DND-41 (cell line): ENCODE results near the gene DACH1.

Source experiments
- ATAC-seq: fragments of 200-7000 bp; cut with Tn5 transposase; 3 replicates; pipeline ENCODE4 v1.9.1; 2021; ENCODE audit warnings: low read depth; ENCODE audit not compliant: insufficient read depth
- DNase-seq: peaks from one replicate; pipeline ENCODE4 v3.0.0-alpha.2; 2020
- H2AFZ ChIP-seq: 2 replicates; pipeline ENCODE4 v1.6.0; 2012; ENCODE audit warnings: low read depth, low read length
- H3K27ac ChIP-seq: 2 replicates; pipeline ENCODE4 v1.5.1; 2012; ENCODE audit warnings: low read length, inconsistent platforms
- H3K27me3 ChIP-seq: fragments of 200-600 bp; sonication (generic); 2 replicates; pipeline ENCODE4 v1.6.0; 2012; ENCODE audit warnings: low read length, mild to moderate bottlenecking, inconsistent platforms; ENCODE audit not compliant: insufficient read depth, poor library complexity
- H3K36me3 ChIP-seq: 2 replicates; pipeline ENCODE4 v1.5.1; 2012; ENCODE audit warnings: low read length, inconsistent platforms; ENCODE audit not compliant: insufficient read depth
- H3K4me1 ChIP-seq: 2 replicates; pipeline ENCODE4 v1.5.1; 2012; ENCODE audit warnings: mild to moderate bottlenecking, low read length; ENCODE audit not compliant: insufficient read depth
- H3K4me2 ChIP-seq: 2 replicates; pipeline ENCODE4 v1.6.0; 2012; ENCODE audit warnings: mild to moderate bottlenecking, moderate library complexity, low read length, inconsistent platforms; ENCODE audit not compliant: insufficient read depth
- H3K4me3 ChIP-seq, 2 experiments: fragments of 200-600 bp in 1 of 2; shearing (Covaris generic) in 1 of 2; 2 replicates each; pipeline ENCODE4 v1.5.1; 2012 to 2016; ENCODE audit warnings: inconsistent platforms in 2 of 2, low read length in 2 of 2, mild to moderate bottlenecking in 2 of 2, low read depth in 1 of 2, moderate library complexity in 1 of 2
- H3K79me2 ChIP-seq: 2 replicates; pipeline ENCODE4 v1.6.0; 2012; ENCODE audit warnings: low read length, inconsistent platforms; ENCODE audit not compliant: insufficient read depth
- H3K9ac ChIP-seq: 2 replicates; pipeline ENCODE4 v1.6.0; 2012; ENCODE audit warnings: low read depth, mild to moderate bottlenecking, inconsistent platforms, low read length, moderate library complexity
- H3K9me3 ChIP-seq: 2 replicates; pipeline ENCODE4 v1.5.1; 2012; ENCODE audit warnings: low read length, moderate library complexity, mild to moderate bottlenecking, inconsistent platforms; ENCODE audit not compliant: insufficient read depth, severe bottlenecking
- H4K20me1 ChIP-seq: 2 replicates; pipeline ENCODE4 v1.6.0; 2012; ENCODE audit warnings: low read length; ENCODE audit not compliant: insufficient read depth
- EZH2 ChIP-seq: IDR thresholded peaks from 3 replicates; pipeline ENCODE4 v1.6.1; 2012; ENCODE audit warnings: borderline replicate concordance, low read depth, mild to moderate bottlenecking, moderate library complexity, low read length, inconsistent platforms; ENCODE audit not compliant: severe bottlenecking
- TF ChIP-seq, protein P1 (sequence below): IDR thresholded peaks from 2 replicates; pipeline ENCODE4 v1.5.1; 2012; ENCODE audit warnings: borderline replicate concordance, low read length, moderate library complexity, mild to moderate bottlenecking; ENCODE audit not compliant: poor library complexity, severe bottlenecking; ENCODE audit errors: extremely low read depth

The DACH1 gene

GRCh38 chr13:71516521-71516920, 350.5 kb downstream of the DACH1 start:
- no peaks in the 10 kb centered on the region for H4K20me1 ChIP-seq
- H3K9me3 ChIP-seq, result no peaks in the 10 kb centered on the region
- no peaks in the 10 kb centered on the region for H3K27me3 ChIP-seq
- H3K4me2 ChIP-seq, result no peak overlapping the region
- no peak overlapping the region for H3K4me3 ChIP-seq
- no peaks in the 10 kb centered on the region for H3K79me2 ChIP-seq
- H3K4me1 ChIP-seq, result no peaks in the 10 kb centered on the region
- H3K9ac ChIP-seq, result no peak overlapping the region
- ATAC-seq (no peak), DNase-seq (no peak)
- no peak overlapping the region for H3K27ac ChIP-seq
- no peak overlapping the region for H2AFZ ChIP-seq
- TF ChIP-seq, protein P1, sequence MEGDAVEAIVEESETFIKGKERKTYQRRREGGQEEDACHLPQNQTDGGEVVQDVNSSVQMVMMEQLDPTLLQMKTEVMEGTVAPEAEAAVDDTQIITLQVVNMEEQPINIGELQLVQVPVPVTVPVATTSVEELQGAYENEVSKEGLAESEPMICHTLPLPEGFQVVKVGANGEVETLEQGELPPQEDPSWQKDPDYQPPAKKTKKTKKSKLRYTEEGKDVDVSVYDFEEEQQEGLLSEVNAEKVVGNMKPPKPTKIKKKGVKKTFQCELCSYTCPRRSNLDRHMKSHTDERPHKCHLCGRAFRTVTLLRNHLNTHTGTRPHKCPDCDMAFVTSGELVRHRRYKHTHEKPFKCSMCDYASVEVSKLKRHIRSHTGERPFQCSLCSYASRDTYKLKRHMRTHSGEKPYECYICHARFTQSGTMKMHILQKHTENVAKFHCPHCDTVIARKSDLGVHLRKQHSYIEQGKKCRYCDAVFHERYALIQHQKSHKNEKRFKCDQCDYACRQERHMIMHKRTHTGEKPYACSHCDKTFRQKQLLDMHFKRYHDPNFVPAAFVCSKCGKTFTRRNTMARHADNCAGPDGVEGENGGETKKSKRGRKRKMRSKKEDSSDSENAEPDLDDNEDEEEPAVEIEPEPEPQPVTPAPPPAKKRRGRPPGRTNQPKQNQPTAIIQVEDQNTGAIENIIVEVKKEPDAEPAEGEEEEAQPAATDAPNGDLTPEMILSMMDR, result no peak
- TF ChIP-seq EZH2, result no peak
- no peaks in the 10 kb centered on the region for H3K36me3 ChIP-seq

DNA sequence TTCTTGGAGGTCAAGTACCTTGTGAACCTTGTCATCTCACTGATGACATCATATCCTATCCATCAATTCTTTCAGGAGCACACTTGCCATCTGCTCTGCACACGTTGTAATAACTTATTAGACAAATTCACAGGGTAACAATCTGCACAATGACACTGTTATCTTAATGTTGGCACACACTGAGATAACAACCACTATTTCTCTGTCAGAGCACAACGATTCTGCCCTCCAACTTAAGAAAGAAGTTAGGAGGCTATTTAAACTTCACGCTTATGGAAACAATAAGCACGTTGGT, 351.3 kb downstream of the DACH1 start:
- H3K9ac ChIP-seq, result no peak overlapping the region
- H3K4me1 ChIP-seq, result no peaks in the 10 kb centered on the region
- H3K4me3 ChIP-seq, result no peak overlapping the region
- no peak for TF ChIP-seq EZH2
- TF ChIP-seq, protein P1, result no peak
- H4K20me1 ChIP-seq, result no peaks in the 10 kb centered on the region
- DNase-seq (no peak), ATAC-seq (no peak)
- H3K27me3 ChIP-seq, result no peaks in the 10 kb centered on the region
- H3K27ac ChIP-seq, result no peak overlapping the region
- no peak overlapping the region for H2AFZ ChIP-seq
- H3K36me3 ChIP-seq, result no peaks in the 10 kb centered on the region
- H3K4me2 ChIP-seq, result no peak overlapping the region
- no peaks in the 10 kb centered on the region for H3K9me3 ChIP-seq
- no peaks in the 10 kb centered on the region for H3K79me2 ChIP-seq

- Histone ChIP-seq H3K9me3 (no peaks in the 10 kb centered on the region), H3K36me3 (no peaks in the 10 kb centered on the region), H4K20me1 (no peaks in the 10 kb centered on the region), H2AFZ (no peak overlapping the region), H3K9ac (no peak overlapping the region), H3K4me3 (no peak overlapping the region), H3K4me2 (no peak overlapping the region), H3K27ac (no peak overlapping the region), H3K79me2 (no peaks in the 10 kb centered on the region), H3K4me1 (no peaks in the 10 kb centered on the region), H3K27me3 (no peaks in the 10 kb centered on the region)
- no peak for ATAC-seq
- TF ChIP-seq, protein P1, result no peak
- TF ChIP-seq EZH2, result no peak
- DNase-seq, result no peak
Measured at GRCh38 chr13:71514900-71515743, 351.9 kb downstream of the DACH1 start.

- Histone ChIP-seq H3K79me2 (no peaks in the 10 kb centered on the region), H3K27ac (no peak overlapping the region)
- DNase-seq, result no peak
Measured at GRCh38 chr13:71513411-71514033, 353.5 kb downstream of the DACH1 start.

More at GRCh38 chr13:71513411-71514033, 353.5 kb downstream of the DACH1 start:
- TF ChIP-seq EZH2, result no peak
- TF ChIP-seq, protein P1, result no peak
- Histone ChIP-seq H3K4me3 (no peak overlapping the region), H3K4me2 (no peak overlapping the region), H3K4me1 (no peaks in the 10 kb centered on the region), H4K20me1 (no peaks in the 10 kb centered on the region), H3K27me3 (no peaks in the 10 kb centered on the region), H3K9me3 (no peaks in the 10 kb centered on the region), H2AFZ (no peak overlapping the region), H3K36me3 (no peaks in the 10 kb centered on the region), H3K9ac (no peak overlapping the region)
- ATAC-seq, result no peak
